PC-9 (cell line): Measurements from ENCODE around the gene FBXO9.

Experiments used
- CTCF ChIP-seq: fragments of 200-600 bp; sonication (generic); conservative IDR thresholded peaks from 2 replicates; pipeline ENCODE4 v1.6.1; 2017; ENCODE audit warnings: mixed run types, antibody characterized with exemption, mild to moderate bottlenecking, moderate library complexity
- EZH2 ChIP-seq: fragments of 200-600 bp; sonication (generic); IDR thresholded peaks from 2 replicates; pipeline ENCODE4 v1.8.0; 2017; ENCODE audit warnings: antibody characterized with exemption, low read depth

- TF ChIP-seq CTCF (no peak), EZH2 (no peak)
These were observed 54.1 kb downstream of the FBXO9 start for GRCh38 chr6:53119349-53119748.
